PC-3 (cell line): ENCODE results near the gene OR7C2.

Experiments used
- EZH2 ChIP-seq: fragments of 300-600 bp; sonication (generic); IDR thresholded peaks from one replicate; pipeline ENCODE4 v1.6.1; 2017; ENCODE audit warnings: antibody characterized with exemption, mild to moderate bottlenecking, low read length; ENCODE audit not compliant: unreplicated experiment
- EZH2phosphoT487 ChIP-seq: fragments of 300-600 bp; sonication (generic); IDR thresholded peaks from 2 replicates; pipeline ENCODE4 v1.6.1; 2018; ENCODE audit warnings: mild to moderate bottlenecking, antibody characterized with exemption, low read length, borderline replicate concordance
- TF ChIP-seq, protein P1 (sequence below): fragments of 300-600 bp; sonication (generic); conservative IDR thresholded peaks from 2 replicates; pipeline ENCODE4 v1.5.1; 2017; ENCODE audit warnings: antibody characterized with exemption, low read depth, mild to moderate bottlenecking, low read length

GRCh38 chr19:14954071-14954655 lies 12.9 kb downstream of the OR7C2 start:
- TF ChIP-seq, protein P1, sequence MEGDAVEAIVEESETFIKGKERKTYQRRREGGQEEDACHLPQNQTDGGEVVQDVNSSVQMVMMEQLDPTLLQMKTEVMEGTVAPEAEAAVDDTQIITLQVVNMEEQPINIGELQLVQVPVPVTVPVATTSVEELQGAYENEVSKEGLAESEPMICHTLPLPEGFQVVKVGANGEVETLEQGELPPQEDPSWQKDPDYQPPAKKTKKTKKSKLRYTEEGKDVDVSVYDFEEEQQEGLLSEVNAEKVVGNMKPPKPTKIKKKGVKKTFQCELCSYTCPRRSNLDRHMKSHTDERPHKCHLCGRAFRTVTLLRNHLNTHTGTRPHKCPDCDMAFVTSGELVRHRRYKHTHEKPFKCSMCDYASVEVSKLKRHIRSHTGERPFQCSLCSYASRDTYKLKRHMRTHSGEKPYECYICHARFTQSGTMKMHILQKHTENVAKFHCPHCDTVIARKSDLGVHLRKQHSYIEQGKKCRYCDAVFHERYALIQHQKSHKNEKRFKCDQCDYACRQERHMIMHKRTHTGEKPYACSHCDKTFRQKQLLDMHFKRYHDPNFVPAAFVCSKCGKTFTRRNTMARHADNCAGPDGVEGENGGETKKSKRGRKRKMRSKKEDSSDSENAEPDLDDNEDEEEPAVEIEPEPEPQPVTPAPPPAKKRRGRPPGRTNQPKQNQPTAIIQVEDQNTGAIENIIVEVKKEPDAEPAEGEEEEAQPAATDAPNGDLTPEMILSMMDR: no peak
- TF ChIP-seq EZH2 (no peak), EZH2phosphoT487 (no peak)
